PC-3 (cell line): Measurements from ENCODE around the gene CCDC169. TPM values are rescaled to one million over a fixed set of nuclear protein-coding genes. Genes with fewer than 3 reads are reported as not detected.

Source experiments
- ATAC-seq: fragments of 200-7000 bp; cut with Tn5 transposase; 2 replicates; pipeline ENCODE4 v1.9.1; 2020; ENCODE audit warnings: mild to moderate bottlenecking, moderate library complexity
- BruUV-seq: library from RNA; stranded (reverse); fragments of 400-500 nt; replicated peaks from 2 replicates; lab custom pipeline; 2021; lab: Mats Ljungman, UMichigan
- CTCF ChIA-PET: fragments of 300-600 bp; sonication (Branson Sonifier 250); formaldehyde crosslinking; loops from one replicate; lab custom pipeline; 2022; ENCODE audit warnings: antibody characterized with exemption; lab: Charles Lee
- POLR2A ChIA-PET: fragments of 300-600 bp; sonication (Branson Sonifier 250); formaldehyde crosslinking; loops from one replicate; lab custom pipeline; 2022; ENCODE audit warnings: antibody characterized with exemption; ENCODE audit not compliant: unreplicated experiment; lab: Charles Lee
- DNase-seq: peaks from one replicate; pipeline ENCODE4 v3.0.0-alpha.2; 2015
- H2AFZ ChIP-seq: fragments of 300-600 bp; sonication (generic); 2 replicates; pipeline ENCODE4 v1.6.0; 2016; ENCODE audit warnings: antibody characterized with exemption, low read length
- H3F3A ChIP-seq: fragments of 300-600 bp; sonication (generic); one replicate; pipeline ENCODE4 v1.6.0; 2017; ENCODE audit warnings: antibody characterized with exemption, low read length, control low read depth, mild to moderate bottlenecking; ENCODE audit not compliant: unreplicated experiment
- H3K27ac ChIP-seq: fragments of 300-600 bp; sonication (generic); 2 replicates; pipeline ENCODE4 v1.5.1; 2016; ENCODE audit warnings: mild to moderate bottlenecking, low read length
- H3K27me3 ChIP-seq: fragments of 300-600 bp; sonication (generic); 2 replicates; pipeline ENCODE4 v1.6.1; 2016; ENCODE audit warnings: low read length, mixed read lengths
- H3K36me3 ChIP-seq: fragments of 300-600 bp; sonication (generic); 2 replicates; pipeline ENCODE4 v1.6.1; 2016; ENCODE audit warnings: low read depth, mixed run types, low read length, mixed read lengths
- H3K4me1 ChIP-seq: fragments of 300-600 bp; sonication (generic); 2 replicates; pipeline ENCODE4 v1.5.1; 2016; ENCODE audit warnings: low read length; ENCODE audit not compliant: insufficient read depth
- H3K4me2 ChIP-seq: fragments of 300-600 bp; sonication (generic); 2 replicates; pipeline ENCODE4 v1.6.0; 2016; ENCODE audit warnings: low read length
- H3K4me3 ChIP-seq: fragments of 300-600 bp; sonication (generic); 2 replicates; pipeline ENCODE4 v1.5.1; 2016; ENCODE audit warnings: mild to moderate bottlenecking, low read length, mixed read lengths
- H3K79me2 ChIP-seq: fragments of 300-600 bp; sonication (generic); 2 replicates; pipeline ENCODE4 v1.6.1; 2017; ENCODE audit warnings: low read length, mixed read lengths
- H3K9ac ChIP-seq: fragments of 300-600 bp; sonication (generic); 2 replicates; pipeline ENCODE4 v1.6.0; 2016; ENCODE audit warnings: mild to moderate bottlenecking, low read length
- H3K9me2 ChIP-seq: fragments of 300-600 bp; sonication (generic); replicated peaks from 2 replicates; pipeline ENCODE4 v1.6.1; 2016; ENCODE audit warnings: mixed run types, low read length, mixed read lengths
- H3K9me3 ChIP-seq: fragments of 300-600 bp; sonication (generic); 2 replicates; pipeline ENCODE4 v1.6.1; 2016; ENCODE audit warnings: low read length, mixed read lengths
- H4K20me1 ChIP-seq: fragments of 300-600 bp; sonication (generic); 2 replicates; pipeline ENCODE4 v1.6.1; 2016; ENCODE audit warnings: low read length, mixed read lengths
- CTCF ChIP-seq: fragments of 300-600 bp; sonication (generic); conservative IDR thresholded peaks from 2 replicates; pipeline ENCODE4 v1.5.1; 2017; ENCODE audit warnings: antibody characterized with exemption, low read depth, mild to moderate bottlenecking, low read length
- EZH2 ChIP-seq: fragments of 300-600 bp; sonication (generic); IDR thresholded peaks from one replicate; pipeline ENCODE4 v1.6.1; 2017; ENCODE audit warnings: antibody characterized with exemption, mild to moderate bottlenecking, low read length; ENCODE audit not compliant: unreplicated experiment
- EZH2phosphoT487 ChIP-seq: fragments of 300-600 bp; sonication (generic); IDR thresholded peaks from 2 replicates; pipeline ENCODE4 v1.6.1; 2018; ENCODE audit warnings: mild to moderate bottlenecking, antibody characterized with exemption, low read length, borderline replicate concordance
- intact Hi-C: fragments of 100-400 bp; cut with micrococcal nuclease; formaldehyde crosslinking; loops from 2 replicates; pipeline ENCODE4 v1.9.0; 2023
- total RNA-seq: library from RNA; depleted of rRNA; stranded (reverse); fragments of >200 nt; gene quantifications from 2 replicates; pipeline ENCODE4 v1.2.3, GENCODE V29; 2014

CCDC169 gene
- total RNA-seq, 1 experiment from 2014 or later: 0.69 TPM

GRCh38 chr13:36219883-36220282, 77.7 kb downstream of the CCDC169 start:
- POLR2A ChIA-PET: no interaction called here
- Histone ChIP-seq H3K9me3 (no peaks in the 10 kb centered on the region), H3K27ac (no peak overlapping the region), H3F3A (no peaks in the 10 kb centered on the region), H3K27me3 (no peaks in the 10 kb centered on the region), H3K9me2 (no peaks in the 10 kb centered on the region), H3K4me1 (no peaks in the 10 kb centered on the region), H3K9ac (no peak overlapping the region), H3K4me3 (no peak overlapping the region), H4K20me1 (no peaks in the 10 kb centered on the region), H3K79me2 (no peaks in the 10 kb centered on the region), H3K4me2 (no peak overlapping the region), H3K36me3 (no peaks in the 10 kb centered on the region), H2AFZ (no peak overlapping the region)
- ATAC-seq (no peak), DNase-seq (no peak)
- BruUV-seq: no TSS peak
- TF ChIP-seq EZH2phosphoT487: no peak
- no peak for TF ChIP-seq EZH2
- TF ChIP-seq CTCF: no peak
- intact Hi-C loops: no loop called here
- CTCF ChIA-PET: no interaction called here

DNA sequence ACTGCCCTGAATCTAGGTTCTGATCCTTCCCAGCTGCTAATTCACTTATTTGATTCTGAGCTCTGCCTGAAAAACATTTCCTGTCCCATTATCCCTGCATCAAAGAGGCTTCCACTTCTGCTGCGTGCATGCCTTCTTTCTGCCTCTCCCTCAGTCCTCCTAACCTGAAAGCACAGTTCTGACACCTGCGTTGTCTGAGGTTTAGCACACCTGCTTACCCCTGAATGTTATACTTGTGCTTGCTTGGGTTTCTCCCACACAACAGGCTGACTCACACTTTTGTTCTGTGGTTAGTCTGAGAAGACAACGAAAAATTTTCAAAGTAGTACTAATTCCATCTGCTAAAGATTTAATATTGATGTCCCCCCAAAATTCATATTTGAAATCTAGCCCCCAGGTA, 80.2 kb downstream of the CCDC169 start:
- H4K20me1 ChIP-seq: no peaks in the 10 kb centered on the region
- intact Hi-C loops: no loop called here
- no peaks in the 10 kb centered on the region for H3F3A ChIP-seq
- H3K9me2 ChIP-seq: no peaks in the 10 kb centered on the region
- H3K27me3 ChIP-seq: 0 out of 2 replicates have a peak, but pooled peaks cover 5% of the 10 kb centered on the region
- no peaks in the 10 kb centered on the region for H3K9me3 ChIP-seq
- ChIA-PET POLR2A (no interaction called here), CTCF (no interaction called here)
- no peak overlapping the region for H3K4me3 ChIP-seq
- H3K4me1 ChIP-seq: no peaks in the 10 kb centered on the region
- H3K4me2 ChIP-seq: no peak overlapping the region
- H3K36me3 ChIP-seq: no peaks in the 10 kb centered on the region
- BruUV-seq: no TSS peak
- H3K27ac ChIP-seq: no peak overlapping the region
- no peak overlapping the region for H2AFZ ChIP-seq
- DNase-seq (no peak), ATAC-seq (no peak)
- TF ChIP-seq EZH2phosphoT487 (no peak), EZH2 (no peak), CTCF (no peak)
- H3K79me2 ChIP-seq: no peaks in the 10 kb centered on the region
- H3K9ac ChIP-seq: no peak overlapping the region

DNA sequence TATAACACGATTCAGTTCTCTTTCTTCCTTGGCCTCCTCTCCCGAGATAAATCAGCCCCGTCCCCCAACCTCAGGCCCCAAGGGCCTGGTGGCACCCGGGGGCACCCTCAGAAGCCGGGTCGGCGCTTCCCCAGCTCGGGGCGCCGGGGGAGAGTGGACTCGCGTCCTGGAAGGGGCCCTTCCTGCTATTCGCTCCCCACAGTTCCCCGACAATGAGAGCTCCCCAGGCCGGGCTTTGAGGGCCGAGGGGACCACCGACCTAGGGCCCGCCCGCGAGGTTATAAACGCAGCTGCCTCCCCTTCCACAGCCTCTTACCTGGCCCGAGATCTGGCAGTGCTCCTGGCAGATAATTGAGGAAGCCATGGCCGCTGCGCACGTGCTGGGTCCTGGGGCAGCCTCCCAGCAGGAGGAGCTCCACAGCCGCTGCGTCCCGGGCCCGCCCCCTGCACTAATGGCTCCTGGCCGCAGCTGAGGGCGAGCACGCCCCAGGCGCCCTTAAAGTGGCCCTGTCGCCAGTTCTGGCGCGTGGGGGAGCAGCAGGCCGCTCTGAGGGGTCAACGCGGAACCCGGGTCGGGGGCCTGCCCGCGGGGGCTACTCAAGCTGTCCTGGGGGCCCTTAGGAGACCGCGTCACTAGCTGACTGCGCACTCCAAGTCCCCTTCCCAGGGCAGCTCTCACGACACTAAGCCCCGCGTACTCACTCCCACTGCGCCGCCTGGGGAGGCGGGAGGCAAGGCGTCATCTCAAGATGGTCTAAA, 83.3 kb downstream of the CCDC169 start, which contains the start of gene SOHLH2:
Gene SOHLH2, minus strand, starts transcription at position 394 of the 759 bp plus-strand sequence. Its CDS starts 30 bp downstream, at position 364.
- Histone ChIP-seq H3K9me2 (no peaks in the 10 kb centered on the region), H3K4me3 (no peak within 1 kb of the TSS), H3K36me3 (no peaks in the 10 kb centered on the region), H3K27me3 (peaks cover 5% of the 10 kb centered on the region; the same call in 1 of the 2 replicates), H3K9ac (no peak within 1 kb of the TSS), H4K20me1 (no peaks in the 10 kb centered on the region), H3K79me2 (no peaks in the 10 kb centered on the region), H3K4me2 (no peak within 1 kb of the TSS), H2AFZ (no peak within 1 kb of the TSS), H3K27ac (no peak within 1 kb of the TSS), H3F3A (no peaks in the 10 kb centered on the region), H3K4me1 (no peaks in the 10 kb centered on the region), H3K9me3 (no peaks in the 10 kb centered on the region)
- ATAC-seq: no peak
- ChIA-PET CTCF (no interaction called here), POLR2A (no interaction called here)
- no peak for TF ChIP-seq CTCF
- TF ChIP-seq EZH2phosphoT487: no peak
- TF ChIP-seq EZH2: no peak
- no peak for DNase-seq
- intact Hi-C loops: no loop called here
- BruUV-seq: no TSS peak
